ENCODE measurements around the gene HAUS2.
A peak's percentile ranks its signal among the peaks of the same experiment; 100 is the strongest.

The HAUS2 gene

DNA sequence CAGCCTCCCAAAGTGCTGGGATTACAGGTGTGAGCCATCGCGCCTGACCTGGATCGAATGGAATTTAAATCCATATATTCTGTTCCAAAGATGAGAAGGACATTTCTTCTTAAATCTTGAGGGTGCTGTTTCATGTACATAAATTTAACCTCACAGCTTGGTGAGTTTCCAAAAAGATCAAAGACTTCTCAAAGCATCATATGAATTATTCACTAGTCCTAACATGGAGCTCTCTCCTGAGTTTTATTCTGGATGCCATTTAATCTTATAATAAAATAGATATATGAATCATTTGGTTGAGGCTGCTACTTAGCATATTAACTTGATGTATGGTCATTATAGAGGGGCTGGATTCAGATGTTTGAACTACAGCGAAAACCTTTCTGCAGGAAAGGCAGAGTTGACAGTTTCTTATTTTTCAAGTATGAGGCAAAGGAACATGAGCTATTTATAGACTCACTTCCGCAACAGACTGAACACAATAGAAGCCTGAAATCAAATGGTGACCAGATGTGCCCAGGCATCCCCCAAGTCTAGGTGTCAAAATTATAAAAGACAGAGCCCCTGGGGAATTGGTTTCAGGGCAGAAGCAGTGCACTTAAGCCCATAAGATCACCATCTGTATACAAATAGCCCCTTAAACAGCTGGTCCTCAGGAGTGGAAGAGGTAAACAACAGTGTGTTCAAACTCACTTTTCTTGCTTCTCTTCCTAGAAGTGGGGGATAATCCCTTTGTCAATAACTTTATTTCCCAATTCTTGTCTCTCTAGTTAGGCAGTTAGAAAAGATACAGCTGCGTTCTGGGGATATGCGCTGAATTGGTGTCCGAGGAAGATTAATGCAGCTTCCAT, 56.5 kb downstream of the HAUS2 start:
- H3K27me3 ChIP-seq, result no peaks in the 10 kb centered on the region
- no peak overlapping the region for H3K4me3 ChIP-seq
- no peaks in the 10 kb centered on the region for H3K9me3 ChIP-seq
- peaks cover 0 to 7% (median 0%) of the 10 kb centered on the region in 3 donors for H3K36me3 ChIP-seq
- TF ChIP-seq, protein P1, sequence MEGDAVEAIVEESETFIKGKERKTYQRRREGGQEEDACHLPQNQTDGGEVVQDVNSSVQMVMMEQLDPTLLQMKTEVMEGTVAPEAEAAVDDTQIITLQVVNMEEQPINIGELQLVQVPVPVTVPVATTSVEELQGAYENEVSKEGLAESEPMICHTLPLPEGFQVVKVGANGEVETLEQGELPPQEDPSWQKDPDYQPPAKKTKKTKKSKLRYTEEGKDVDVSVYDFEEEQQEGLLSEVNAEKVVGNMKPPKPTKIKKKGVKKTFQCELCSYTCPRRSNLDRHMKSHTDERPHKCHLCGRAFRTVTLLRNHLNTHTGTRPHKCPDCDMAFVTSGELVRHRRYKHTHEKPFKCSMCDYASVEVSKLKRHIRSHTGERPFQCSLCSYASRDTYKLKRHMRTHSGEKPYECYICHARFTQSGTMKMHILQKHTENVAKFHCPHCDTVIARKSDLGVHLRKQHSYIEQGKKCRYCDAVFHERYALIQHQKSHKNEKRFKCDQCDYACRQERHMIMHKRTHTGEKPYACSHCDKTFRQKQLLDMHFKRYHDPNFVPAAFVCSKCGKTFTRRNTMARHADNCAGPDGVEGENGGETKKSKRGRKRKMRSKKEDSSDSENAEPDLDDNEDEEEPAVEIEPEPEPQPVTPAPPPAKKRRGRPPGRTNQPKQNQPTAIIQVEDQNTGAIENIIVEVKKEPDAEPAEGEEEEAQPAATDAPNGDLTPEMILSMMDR (IDR thresholded peaks at IDR 0.05), result no peak
- H3K4me1 ChIP-seq, result peaks cover 0 to 31% (median 19%) of the 10 kb centered on the region in 4 donors
- intact Hi-C loops (cut with DNase I; ENCODE audit: low total_unique reads), result no loop called here
- peak overlapping the region in 1 of 2 donors; percentile 7 for H3K27ac ChIP-seq
- no peak for DNase-seq

GRCh38 chr15:42605796-42606195, 57.2 kb downstream of the HAUS2 start:
- intact Hi-C loops (cut with DNase I; ENCODE audit: low total_unique reads), result no loop called here
- H3K27ac ChIP-seq, result no peak overlapping the region

GRCh38 chr15:42608110-42608531, 59.5 kb downstream of the HAUS2 start:
- DNase-seq, result no peak
- Histone ChIP-seq H3K4me3 (no peak overlapping the region), H3K27me3 (no peaks in the 10 kb centered on the region), H3K36me3 (peaks cover 0 to 7% (median 0%) of the 10 kb centered on the region in 3 donors), H3K4me1 (peaks cover 0 to 37% (median 19%) of the 10 kb centered on the region in 4 donors), H3K9me3 (no peaks in the 10 kb centered on the region), H3K27ac (no peak overlapping the region)
- intact Hi-C loops (cut with DNase I; ENCODE audit: low total_unique reads), result no loop called here
- TF ChIP-seq, protein P1 (IDR thresholded peaks at IDR 0.05), result no peak

More at GRCh38 chr15:42605796-42606195, 57.2 kb downstream of the HAUS2 start:
- H3K36me3 ChIP-seq, result peaks cover 0 to 7% (median 0%) of the 10 kb centered on the region in 3 donors
- no peak overlapping the region for H3K4me3 ChIP-seq
- DNase-seq, result no peak
- H3K27me3 ChIP-seq, result no peaks in the 10 kb centered on the region
- no peaks in the 10 kb centered on the region for H3K9me3 ChIP-seq
- TF ChIP-seq, protein P1 (IDR thresholded peaks at IDR 0.05), result no peak
- peaks cover 0 to 31% (median 19%) of the 10 kb centered on the region in 4 donors for H3K4me1 ChIP-seq

DNA sequence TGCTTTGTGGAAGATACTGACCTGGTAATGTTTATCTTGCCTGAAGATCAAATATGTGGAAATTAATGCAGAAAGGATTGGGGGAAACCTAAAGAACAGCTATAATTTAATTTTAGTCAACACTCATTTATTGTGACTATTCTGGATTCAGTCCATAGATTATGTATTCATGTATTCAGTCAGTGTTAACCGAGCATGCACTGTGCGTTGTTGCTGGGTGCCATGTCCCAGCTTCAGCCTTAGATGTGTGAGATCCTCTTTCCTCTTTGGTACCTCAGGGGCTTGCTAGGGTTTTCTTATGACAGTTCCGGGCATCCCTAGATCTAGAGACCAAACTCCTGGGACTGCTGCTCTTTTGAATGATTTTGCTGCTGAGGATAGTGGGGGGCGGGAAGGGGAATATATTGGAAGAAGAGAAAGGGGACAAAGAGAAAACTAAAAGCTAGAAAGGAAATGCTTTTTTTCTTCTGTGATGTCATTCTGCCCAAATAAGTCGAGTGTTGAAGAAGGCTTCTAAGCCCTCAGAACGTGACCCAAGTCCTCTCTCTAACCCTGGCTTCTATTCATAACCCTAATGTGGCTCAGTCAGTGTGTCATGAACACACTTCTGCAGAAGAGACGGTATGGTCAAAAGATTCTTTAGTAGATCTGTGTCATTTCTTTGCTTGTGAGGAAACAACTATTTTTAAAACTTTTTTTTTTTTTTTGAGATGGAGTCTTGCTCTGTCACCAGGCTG, 60.3 kb downstream of the HAUS2 start:
- no peaks in the 10 kb centered on the region for H3K27me3 ChIP-seq
- no peak overlapping the region for H3K27ac ChIP-seq
- peaks cover 0 to 37% (median 18%) of the 10 kb centered on the region in 4 donors for H3K4me1 ChIP-seq
- TF ChIP-seq, protein P1 (IDR thresholded peaks at IDR 0.05), result no peak
- H3K9me3 ChIP-seq, result no peaks in the 10 kb centered on the region
- intact Hi-C loops (cut with DNase I; ENCODE audit: low total_unique reads), result no loop called here
- H3K4me3 ChIP-seq, result no peak overlapping the region
- DNase-seq, result no peak
- peaks cover 0 to 7% (median 0%) of the 10 kb centered on the region in 3 donors for H3K36me3 ChIP-seq

GRCh38 chr15:42611532-42611931, 62.9 kb downstream of the HAUS2 start:
- TF ChIP-seq, protein P1 (IDR thresholded peaks at IDR 0.05), result no peak
- Histone ChIP-seq H3K36me3 (peaks cover 0 to 3% (median 0%) of the 10 kb centered on the region in 3 donors), H3K4me1 (peaks cover 0 to 19% (median 8%) of the 10 kb centered on the region in 4 donors), H3K27ac (no peak overlapping the region), H3K9me3 (no peaks in the 10 kb centered on the region), H3K27me3 (no peaks in the 10 kb centered on the region), H3K4me3 (no peak overlapping the region)
- no peak for DNase-seq
- intact Hi-C loops (cut with DNase I; ENCODE audit: low total_unique reads), result no loop called here

Measured in tibial artery (tissue), 4 donors.